Esophagus muscularis mucosa (tissue), 4 donors: ENCODE data around the gene PPP2R3B. TPM values are rescaled to one million over a fixed set of nuclear protein-coding genes. Genes with fewer than 3 reads are reported as not detected.

Experiments used
- DNase-seq: peaks from one replicate; pipeline ENCODE4 v3.0.0-alpha.2; 2017; ENCODE audit errors: extremely low spot score
- H3K27ac ChIP-seq, 4 donors: fragments of 200-600 bp; sonication (generic); replicated peaks in 1 of 4; 1 replicate in 3 of 4; 2 replicates in 1 of 4; pipeline ENCODE4 v1.5.1; 2016 to 2019; ENCODE audit warnings: mild to moderate bottlenecking in 1 of 4
- H3K27me3 ChIP-seq, 4 donors: fragments of 200-600 bp; sonication (generic); one replicate each; pipeline versions ENCODE4 v1.5.1 to v1.6.0; 2016 to 2019
- H3K36me3 ChIP-seq, 4 donors: fragments of 200-600 bp; sonication (generic); one replicate each; pipeline ENCODE4 v1.5.1; 2016 to 2019
- H3K4me1 ChIP-seq, 4 donors: fragments of 200-600 bp; sonication (generic); one replicate each; pipeline ENCODE4 v1.5.1; 2016 to 2019
- H3K4me3 ChIP-seq, 4 donors: fragments of 200-600 bp; sonication (generic); 1 replicate in 2 of 4; 2 replicates in 2 of 4; pipeline ENCODE4 v1.5.1; 2016 to 2019; ENCODE audit warnings: mild to moderate bottlenecking in 4 of 4, moderate library complexity in 1 of 4
- H3K9me3 ChIP-seq, 4 donors: fragments of 200-600 bp; sonication (generic); 1 replicate in 3 of 4; 2 replicates in 1 of 4; pipeline ENCODE4 v1.5.1; 2016 to 2019
- EP300 ChIP-seq: sonication (generic); formaldehyde crosslinking; IDR thresholded peaks from one replicate; pipeline ENCODE4 v1.6.1; 2017; ENCODE audit warnings: antibody characterized with exemption
- POLR2A ChIP-seq: fragments of 450-650 bp; IDR thresholded peaks from one replicate; pipeline ENCODE4 v1.6.1; 2017; ENCODE audit warnings: antibody characterized with exemption, moderate library complexity, mild to moderate bottlenecking, low read depth
- POLR2AphosphoS5 ChIP-seq, 2 donors: sonication (generic); formaldehyde crosslinking; IDR thresholded peaks; one replicate each; pipeline ENCODE4 v1.6.1; 2017; ENCODE audit warnings: antibody characterized with exemption in 2 of 2
- WGBS: methylation state at CpG from one replicate; pipeline ENCODE4 v1.1.5; 2018; 5-methylcytosine and 5-hydroxymethylcytosine counted together
- intact Hi-C: fragments of 100-400 bp; cut with DNase I; formaldehyde crosslinking; loops from one replicate; pipeline ENCODE4 v1.15.1; 2023
- total RNA-seq, 4 donors: library from RNA; depleted of rRNA; stranded (reverse); fragments of >200 nt; gene quantifications; one replicate each; pipeline versions ENCODE4 v1.1.0 to v1.2.1, GENCODE V29; 2016
- TF ChIP-seq, protein P1 (sequence below), 3 experiments: fragments of 200-600 bp in 2 of 3; fragments of 450-650 bp in 1 of 3; sonication (generic) in 2 of 3; IDR thresholded peaks; one replicate each; pipeline ENCODE4 v1.5.1; 2017 to 2019; ENCODE audit warnings: antibody characterized with exemption in 3 of 3, mild to moderate bottlenecking in 2 of 3, moderate library complexity in 1 of 3

The PPP2R3B gene
- total RNA-seq, 4 donors from 2014 or later: 4.0 to 8.3 (median 5.4) TPM

DNA sequence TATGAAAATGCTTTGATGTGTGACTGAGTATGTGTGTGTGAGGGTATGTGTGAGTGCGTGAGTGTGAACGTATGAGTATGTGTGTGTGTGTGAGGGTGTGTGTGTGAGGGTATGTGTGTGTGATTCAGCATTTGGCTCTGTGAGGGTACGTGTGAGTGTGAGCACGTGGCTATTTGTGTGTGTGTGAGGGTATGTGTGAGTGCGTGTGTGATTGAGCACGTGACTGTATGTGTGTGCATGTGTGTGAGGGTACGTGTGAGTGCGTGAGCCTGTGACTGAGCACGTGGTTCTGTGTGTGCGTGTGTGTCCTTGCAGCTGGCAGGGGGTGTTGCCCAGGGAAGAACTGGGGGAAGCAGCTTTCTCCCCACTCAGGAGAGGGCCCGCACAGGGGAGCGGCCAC lies 16.1 kb upstream of the PPP2R3B start:
- H3K4me3 ChIP-seq: no peak overlapping the region
- H3K27ac ChIP-seq: no peak overlapping the region
- no peaks in the 10 kb centered on the region for H3K27me3 ChIP-seq
- intact Hi-C loops: no loop called here
- H3K36me3 ChIP-seq: no peaks in the 10 kb centered on the region
- WGBS: 90% methylated on average over 12 of the region's 12 CpGs
- DNase-seq: no peak
- no peak for TF ChIP-seq EP300
- no peak for TF ChIP-seq POLR2AphosphoS5 (IDR thresholded peaks at IDR 0.05)
- no peak for TF ChIP-seq POLR2A
- TF ChIP-seq, protein P1, sequence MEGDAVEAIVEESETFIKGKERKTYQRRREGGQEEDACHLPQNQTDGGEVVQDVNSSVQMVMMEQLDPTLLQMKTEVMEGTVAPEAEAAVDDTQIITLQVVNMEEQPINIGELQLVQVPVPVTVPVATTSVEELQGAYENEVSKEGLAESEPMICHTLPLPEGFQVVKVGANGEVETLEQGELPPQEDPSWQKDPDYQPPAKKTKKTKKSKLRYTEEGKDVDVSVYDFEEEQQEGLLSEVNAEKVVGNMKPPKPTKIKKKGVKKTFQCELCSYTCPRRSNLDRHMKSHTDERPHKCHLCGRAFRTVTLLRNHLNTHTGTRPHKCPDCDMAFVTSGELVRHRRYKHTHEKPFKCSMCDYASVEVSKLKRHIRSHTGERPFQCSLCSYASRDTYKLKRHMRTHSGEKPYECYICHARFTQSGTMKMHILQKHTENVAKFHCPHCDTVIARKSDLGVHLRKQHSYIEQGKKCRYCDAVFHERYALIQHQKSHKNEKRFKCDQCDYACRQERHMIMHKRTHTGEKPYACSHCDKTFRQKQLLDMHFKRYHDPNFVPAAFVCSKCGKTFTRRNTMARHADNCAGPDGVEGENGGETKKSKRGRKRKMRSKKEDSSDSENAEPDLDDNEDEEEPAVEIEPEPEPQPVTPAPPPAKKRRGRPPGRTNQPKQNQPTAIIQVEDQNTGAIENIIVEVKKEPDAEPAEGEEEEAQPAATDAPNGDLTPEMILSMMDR (IDR thresholded peaks at IDR 0.05): no peak
- H3K9me3 ChIP-seq: no peaks in the 10 kb centered on the region
- H3K4me1 ChIP-seq: no peaks in the 10 kb centered on the region

DNA sequence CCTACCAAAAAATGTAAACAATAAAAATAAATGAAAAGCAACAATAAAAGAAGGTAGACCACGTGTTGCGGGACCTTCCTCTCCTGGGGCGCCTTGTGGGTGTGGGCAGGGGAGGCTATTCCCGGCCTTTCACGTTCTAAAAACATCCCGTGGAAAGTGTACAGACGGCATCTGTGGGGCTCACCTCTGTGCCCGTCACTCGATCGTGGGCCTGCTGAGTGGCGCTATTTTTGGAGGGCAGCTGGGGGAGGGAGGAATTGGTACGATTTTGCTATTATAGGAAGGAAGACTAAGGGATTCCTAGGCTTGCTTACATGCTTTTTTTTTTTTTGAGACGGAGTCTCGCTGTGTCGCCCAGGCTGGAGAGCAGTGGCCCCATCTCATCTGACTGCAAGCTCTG lies 13.6 kb upstream of the PPP2R3B start:
- H3K36me3 ChIP-seq: no peaks in the 10 kb centered on the region
- TF ChIP-seq POLR2AphosphoS5 (IDR thresholded peaks at IDR 0.05) (no peak), POLR2A (no peak), EP300 (no peak)
- TF ChIP-seq, protein P1 (IDR thresholded peaks at IDR 0.05): no peak
- H3K4me1 ChIP-seq: peaks cover 0 to 5% (median 2%) of the 10 kb centered on the region in 4 donors
- intact Hi-C loops: no loop called here
- WGBS: 84% methylated on average over 15 of the region's 15 CpGs
- H3K27me3 ChIP-seq: no peaks in the 10 kb centered on the region
- no peak for DNase-seq
- no peaks in the 10 kb centered on the region for H3K9me3 ChIP-seq
- H3K27ac ChIP-seq: no peak overlapping the region
- H3K4me3 ChIP-seq: no peak overlapping the region

DNA sequence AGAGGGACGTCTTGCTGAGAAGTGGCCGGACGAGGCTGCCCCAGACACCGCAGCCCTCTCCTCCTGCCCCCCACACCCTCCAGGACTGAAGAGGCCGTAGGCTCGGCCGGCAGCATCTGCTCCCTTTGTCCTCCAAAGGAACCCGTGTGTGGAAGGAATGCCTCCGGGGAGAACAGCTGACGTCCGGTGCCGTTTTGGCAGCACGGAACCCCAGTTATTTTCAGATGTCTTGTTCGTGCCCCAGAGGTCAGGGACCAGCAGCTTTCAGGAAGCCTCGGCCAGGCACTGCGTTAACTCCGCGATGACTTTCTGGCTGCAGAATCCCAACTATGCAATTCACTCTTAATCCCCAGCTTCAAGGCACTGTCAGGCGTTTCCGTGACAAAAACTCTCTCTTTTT lies 10.9 kb upstream of the PPP2R3B start:
- DNase-seq: no peak
- no peaks in the 10 kb centered on the region for H3K27me3 ChIP-seq
- 25% methylated on average over 11 of the region's 20 CpGs for WGBS
- no peak overlapping the region for H3K4me3 ChIP-seq
- intact Hi-C loops: no loop called here
- H3K36me3 ChIP-seq: no peaks in the 10 kb centered on the region
- no peaks in the 10 kb centered on the region for H3K9me3 ChIP-seq
- H3K4me1 ChIP-seq: peaks cover 0 to 5% (median 2%) of the 10 kb centered on the region in 4 donors
- H3K27ac ChIP-seq: peak overlapping the region in 1 of 4 donors; percentile 33
- TF ChIP-seq EP300: no peak
- TF ChIP-seq POLR2AphosphoS5 (IDR thresholded peaks at IDR 0.05): peak in 1 of 2 donors; percentile 23

DNA sequence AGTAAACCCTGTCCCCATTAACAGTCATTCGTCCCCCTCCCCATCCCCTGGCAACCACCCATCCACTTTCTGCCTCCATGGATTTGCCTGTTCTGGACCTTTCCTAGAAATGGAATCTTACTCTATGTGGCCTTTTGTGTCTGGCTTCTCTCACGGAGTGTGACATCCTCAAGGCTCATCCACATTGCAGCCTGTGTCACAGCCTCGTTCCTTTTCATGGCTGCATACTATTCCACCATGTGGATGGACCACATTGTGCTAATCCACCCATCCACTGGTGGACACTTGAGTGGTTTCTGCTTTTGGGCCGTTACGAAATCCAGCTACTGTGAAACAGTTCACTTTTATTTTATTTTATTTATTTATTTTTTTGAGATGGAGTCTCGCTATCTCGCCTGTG lies 8.1 kb upstream of the PPP2R3B start:
- intact Hi-C loops: no loop called here
- no peak for DNase-seq
- no peak for TF ChIP-seq POLR2A
- no peaks in the 10 kb centered on the region for H3K36me3 ChIP-seq
- H3K4me3 ChIP-seq: no peak overlapping the region
- H3K9me3 ChIP-seq: no peaks in the 10 kb centered on the region
- H3K27me3 ChIP-seq: no peaks in the 10 kb centered on the region
- H3K4me1 ChIP-seq: peaks cover 0 to 5% (median 2%) of the 10 kb centered on the region in 4 donors
- H3K27ac ChIP-seq: no peak overlapping the region
- 93% methylated on average over 7 of the region's 7 CpGs for WGBS

DNA sequence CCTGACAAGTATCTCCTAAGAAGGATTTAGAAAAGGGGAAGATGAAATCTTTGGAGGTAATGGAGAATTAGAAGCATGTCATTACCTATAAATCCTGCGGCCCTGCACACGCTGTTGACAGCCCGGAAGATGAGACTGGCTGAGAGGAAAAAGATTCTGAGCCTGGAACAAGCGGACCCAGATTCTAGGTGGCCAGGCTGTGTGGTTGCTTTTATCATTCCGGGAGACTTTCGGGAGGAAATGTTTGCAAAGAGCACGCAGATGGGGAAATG lies 5.8 kb upstream of the PPP2R3B start:
- intact Hi-C loops: no loop called here

More for the DNA sequence above, 5.8 kb upstream of the PPP2R3B start:
- H3K9me3 ChIP-seq: no peaks in the 10 kb centered on the region
- H3K4me1 ChIP-seq: peaks cover 0 to 8% (median 7%) of the 10 kb centered on the region in 4 donors
- H3K27ac ChIP-seq: no peak overlapping the region
- no peaks in the 10 kb centered on the region for H3K27me3 ChIP-seq
- no peaks in the 10 kb centered on the region for H3K36me3 ChIP-seq
- WGBS: 93% methylated on average over 7 of the region's 7 CpGs
- no peak for TF ChIP-seq POLR2A
- no peak for TF ChIP-seq POLR2AphosphoS5 (IDR thresholded peaks at IDR 0.05)
- TF ChIP-seq, protein P1 (IDR thresholded peaks at IDR 0.05): no peak
- TF ChIP-seq EP300: no peak
- no peak for DNase-seq
- H3K4me3 ChIP-seq: no peak overlapping the region
